NCI-H2196 (cell line): Measurements from ENCODE around the gene MAPK11.

Experiments used
- DNase-seq: peaks from one replicate; lab custom pipeline; 2025; ENCODE audit not compliant: unreplicated experiment; lab: John Stamatoyannopoulos, UW

The MAPK11 gene

DNA sequence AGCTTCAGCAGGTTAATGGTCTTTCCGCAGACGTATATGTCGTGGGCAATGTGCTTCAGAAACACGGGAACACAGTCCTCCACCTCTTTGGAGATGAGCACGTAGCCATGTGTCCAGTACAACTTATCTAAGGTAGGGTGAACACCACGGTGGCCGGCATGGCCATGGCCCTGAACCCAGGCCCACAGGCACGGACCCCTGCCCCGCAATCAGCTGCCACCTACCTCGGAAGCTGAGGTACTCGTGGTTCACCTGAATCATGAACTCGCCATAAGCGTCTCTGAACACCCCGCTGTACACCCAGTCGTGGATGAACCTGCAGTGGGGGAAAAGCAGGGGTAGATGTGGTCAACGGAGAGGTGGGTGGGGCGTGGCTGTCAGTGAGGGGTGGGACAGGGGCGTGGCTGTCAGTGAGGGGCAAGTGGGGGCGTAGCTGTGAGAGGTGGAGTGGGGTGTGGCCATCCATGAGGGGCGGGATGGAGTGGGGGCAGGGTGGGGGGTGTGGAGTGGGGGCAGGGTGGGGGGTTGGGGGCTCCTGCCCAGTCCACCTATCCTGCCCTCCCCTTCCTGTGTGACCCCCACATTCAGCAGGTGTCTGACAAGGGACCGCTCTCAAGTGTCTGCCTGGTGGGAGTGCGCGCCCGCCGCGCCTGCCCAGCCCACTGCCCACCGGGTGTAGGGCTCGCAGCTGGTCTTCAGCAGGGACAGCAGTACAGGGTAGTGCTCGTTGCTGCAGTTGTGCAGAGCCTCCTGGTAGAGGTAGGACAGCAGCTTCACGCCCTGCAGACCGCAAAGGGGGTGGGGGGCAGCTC is 43.9 kb downstream of the MAPK11 start:
- no peak for DNase-seq

GRCh38 chr22:50225200-50225969 is 44.8 kb downstream of the MAPK11 start:
- DNase-seq = no peak

GRCh38 chr22:50224071-50224470 is 46.1 kb downstream of the MAPK11 start:
- no peak for DNase-seq

GRCh38 chr22:50222508-50222907 is 47.7 kb downstream of the MAPK11 start:
- DNase-seq = no peak

GRCh38 chr22:50221410-50222300 is 48.5 kb downstream of the MAPK11 start:
- no peak for DNase-seq

DNA sequence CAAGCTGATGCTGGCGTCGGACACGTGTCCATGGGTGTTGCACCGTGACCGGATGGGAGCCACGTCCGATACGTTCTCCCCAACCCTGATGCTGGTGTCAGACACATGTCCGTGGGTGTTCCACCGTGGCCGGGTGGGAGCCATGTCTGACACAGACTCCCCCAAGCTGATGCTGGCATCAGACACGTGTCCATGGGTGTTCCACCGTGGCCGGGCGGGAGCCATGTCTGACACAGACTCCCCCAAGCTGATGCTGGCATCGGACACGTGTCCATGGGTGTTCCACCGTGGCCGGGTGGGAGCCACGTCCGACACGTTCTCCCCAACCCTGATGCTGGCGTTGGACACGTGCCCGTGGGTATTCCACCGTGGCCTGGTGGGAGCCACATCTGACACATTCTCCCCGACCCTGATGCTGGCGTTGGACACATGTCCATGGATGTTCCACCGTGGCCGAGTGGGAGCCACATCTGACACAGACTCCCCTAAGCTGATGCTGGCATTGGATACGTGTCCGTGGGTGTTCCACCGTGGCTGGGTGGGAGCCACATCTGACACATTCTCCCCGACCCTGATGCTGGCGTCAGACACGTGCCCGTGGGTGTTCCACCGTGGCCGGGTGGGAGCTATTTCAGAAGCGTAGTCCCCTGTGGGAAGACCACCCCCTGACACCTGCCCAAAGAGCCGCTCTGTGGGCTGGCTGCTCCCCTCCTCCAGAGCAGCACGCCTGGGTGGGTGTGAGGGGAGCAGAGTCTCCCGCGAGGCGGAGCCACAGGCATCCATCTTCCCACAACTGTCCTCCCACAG is 49.4 kb downstream of the MAPK11 start:
- no peak for DNase-seq

DNA sequence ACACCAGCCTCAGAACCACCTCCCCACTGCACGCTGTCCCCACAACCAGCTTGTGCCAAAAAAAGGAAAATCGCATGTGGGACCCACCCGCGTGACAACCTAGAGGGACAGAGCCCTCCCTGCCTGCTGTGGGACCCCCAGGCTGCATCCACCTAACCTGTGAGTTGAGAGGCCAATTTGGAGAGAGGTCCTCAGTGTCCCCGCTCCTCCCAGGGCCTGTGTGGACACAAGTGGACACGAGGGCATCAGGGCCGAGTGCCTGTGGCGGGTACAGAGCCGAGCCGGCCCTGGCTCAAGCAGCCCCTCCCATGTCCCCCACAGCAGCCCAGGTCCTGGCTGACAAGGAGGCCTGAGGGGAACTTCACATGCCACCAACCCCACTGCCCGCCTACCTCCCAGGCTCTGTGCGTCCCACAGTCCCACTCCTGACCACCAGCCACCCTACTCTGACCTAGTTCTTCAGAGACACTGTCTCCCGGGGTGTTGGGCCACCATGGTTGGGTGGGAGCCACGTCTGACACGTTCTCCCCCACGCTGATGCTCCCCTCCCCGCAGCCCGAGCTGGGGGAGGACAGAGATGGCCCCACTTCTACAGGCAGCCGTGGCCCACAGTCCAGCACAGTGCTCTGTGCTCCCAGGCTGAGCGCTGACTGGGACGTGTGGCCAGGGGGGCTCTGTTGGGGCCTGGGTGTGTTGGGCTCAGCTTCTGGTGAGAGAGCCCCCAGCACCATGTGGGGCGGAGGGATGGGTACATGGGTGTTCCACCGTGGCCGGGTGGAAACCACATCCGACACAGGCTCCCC is 50.2 kb downstream of the MAPK11 start:
- DNase-seq = no peak

GRCh38 chr22:50218996-50219727 is 51.0 kb downstream of the MAPK11 start:
- peak; percentile 82 for DNase-seq

DNA sequence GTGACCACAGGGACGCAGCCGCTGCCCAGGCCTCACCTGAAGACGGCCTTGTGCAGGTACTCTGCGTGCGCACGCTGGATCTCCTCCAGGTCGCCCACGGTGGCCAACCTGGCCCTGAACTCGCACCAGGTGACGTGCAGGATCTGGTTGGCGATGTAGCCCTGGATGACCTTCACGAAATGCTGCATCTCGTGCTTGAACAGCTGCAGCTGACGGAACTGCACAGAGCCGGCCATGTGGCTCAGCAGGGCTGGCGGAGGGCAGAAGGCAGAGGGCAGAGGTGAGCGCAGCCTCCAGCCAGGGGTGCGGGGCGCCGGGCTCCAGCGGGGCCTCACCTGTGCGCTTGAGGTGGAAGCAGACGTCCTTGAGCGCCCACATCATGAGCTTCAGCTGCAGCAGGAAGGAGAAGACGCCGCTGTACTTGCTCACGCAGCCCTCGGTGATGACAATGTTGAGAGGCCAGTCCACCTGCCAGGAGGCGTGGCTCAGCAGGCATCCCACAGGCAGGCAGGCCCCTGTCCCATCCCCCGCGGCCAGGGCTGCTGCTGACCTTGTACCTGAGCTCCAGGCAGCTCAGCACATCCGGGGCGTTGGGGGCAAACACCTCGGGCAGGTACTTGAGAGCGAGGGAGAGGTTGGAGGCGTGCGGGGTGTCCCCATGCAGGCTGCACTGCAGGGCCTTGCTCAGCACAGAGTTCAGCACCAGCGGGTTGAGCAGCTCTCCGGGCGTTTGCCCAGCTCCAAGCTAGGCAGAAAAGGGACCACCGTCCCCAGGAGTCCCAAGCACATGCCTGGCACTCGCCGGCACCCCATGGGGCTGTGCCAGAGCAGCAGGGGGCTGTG is 51.8 kb downstream of the MAPK11 start:
- DNase-seq = peak; percentile 39

DNA sequence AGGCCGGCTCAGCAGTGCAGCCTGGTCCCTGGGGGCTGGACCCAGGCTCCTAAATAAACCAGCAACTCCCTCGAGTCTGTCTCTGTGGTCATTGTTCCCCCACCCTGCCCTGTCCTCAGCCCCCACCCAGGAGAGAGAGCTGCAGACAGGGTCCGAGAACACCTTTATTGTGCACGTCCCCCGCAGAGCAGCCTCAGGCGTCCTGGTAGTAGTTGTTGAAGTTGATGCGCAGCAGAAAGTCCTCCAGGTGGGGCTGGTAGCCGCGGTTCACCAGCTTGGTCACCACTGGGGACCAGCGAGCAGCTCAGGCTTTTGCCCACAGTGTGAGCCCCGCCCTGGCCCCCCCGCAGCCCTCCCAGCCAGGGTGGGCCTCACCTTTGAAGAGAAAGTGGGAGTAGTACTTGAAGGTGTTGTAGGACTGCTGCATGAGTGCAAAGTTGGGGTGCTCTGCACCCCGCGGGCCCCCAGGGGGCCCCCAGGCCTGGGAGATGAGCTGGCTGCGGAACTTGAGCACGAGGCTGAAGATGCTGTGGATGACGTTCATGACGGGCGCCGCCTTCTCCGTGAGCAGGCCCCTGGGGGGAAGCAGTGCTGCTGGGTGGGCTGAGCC is 52.5 kb downstream of the MAPK11 start:
- no peak for DNase-seq

- DNase-seq = no peak
Measured at GRCh38 chr22:50216684-50217520, 53.3 kb downstream of the MAPK11 start.

- DNase-seq = no peak
Measured at GRCh38 chr22:50216055-50216683, 54.0 kb downstream of the MAPK11 start.

GRCh38 chr22:50215297-50216054 is 54.7 kb downstream of the MAPK11 start:
- DNase-seq = no peak
